Peyer's patch (tissue), 4 donors: ENCODE data around the gene ROBO1. TPM values are rescaled to one million over a fixed set of nuclear protein-coding genes. Genes with fewer than 3 reads are reported as not detected.

Experiments used
- DNase-seq, 3 donors: peaks; one replicate each; pipeline ENCODE4 v3.0.0-alpha.2; 2017 to 2019
- H3K27ac ChIP-seq, 4 donors: fragments of 200-600 bp; sonication (generic); one replicate each; pipeline ENCODE4 v1.5.1; 2016 to 2019
- H3K27me3 ChIP-seq, 2 donors: fragments of 200-600 bp; sonication (generic); one replicate each; pipeline ENCODE4 v1.5.1; 2019
- H3K36me3 ChIP-seq, 3 donors: fragments of 200-600 bp; sonication (generic); one replicate each; pipeline ENCODE4 v1.5.1; 2016 to 2019
- H3K4me1 ChIP-seq, 4 donors: fragments of 200-600 bp; sonication (generic); one replicate each; pipeline ENCODE4 v1.5.1; 2016 to 2019
- H3K4me3 ChIP-seq, 4 donors: fragments of 200-600 bp; sonication (generic); 1 replicate in 3 of 4; 2 replicates in 1 of 4; pipeline ENCODE4 v1.5.1; 2016 to 2019; ENCODE audit warnings: mild to moderate bottlenecking in 1 of 4
- H3K9me3 ChIP-seq, 4 donors: fragments of 200-600 bp; sonication (generic); one replicate each; pipeline ENCODE4 v1.5.1; 2016 to 2019; ENCODE audit warnings: mild to moderate bottlenecking in 1 of 4
- CTCF ChIP-seq, 6 experiments: fragments of 450-650 bp in 4 of 6; fragments of 200-600 bp in 2 of 6; sonication (generic) in 1 of 6; IDR thresholded peaks; one replicate each; pipeline ENCODE4 v1.5.1; 2017 to 2019; ENCODE audit warnings: antibody characterized with exemption in 6 of 6, mild to moderate bottlenecking in 3 of 6, moderate library complexity in 1 of 6
- POLR2A ChIP-seq, 2 donors: fragments of 450-650 bp; IDR thresholded peaks; one replicate each; pipeline ENCODE4 v1.5.1; 2017; ENCODE audit warnings: antibody characterized with exemption in 2 of 2, mild to moderate bottlenecking in 2 of 2, moderate library complexity in 2 of 2
- total RNA-seq, 4 donors: library from RNA; depleted of rRNA; stranded (reverse); fragments of >200 nt; gene quantifications; one replicate each; pipeline ENCODE4 v1.1.0, GENCODE V29; 2016

ROBO1 gene
- total RNA-seq, 4 donors from 2014 or later = 9.5 to 41.3 (median 24.2) TPM

GRCh38 chr3:79167651-79168416 is 600.0 kb downstream of the ROBO1 start:
- no peaks in the 10 kb centered on the region for H3K27me3 ChIP-seq
- H3K4me3 ChIP-seq = no peak overlapping the region
- no peaks in the 10 kb centered on the region for H3K36me3 ChIP-seq
- H3K9me3 ChIP-seq = no peaks in the 10 kb centered on the region
- TF ChIP-seq POLR2A (IDR thresholded peaks at IDR 0.05) (no peak), CTCF (IDR thresholded peaks at IDR 0.05) (no peak)
- DNase-seq = no peak
- no peak overlapping the region for H3K27ac ChIP-seq
- no peaks in the 10 kb centered on the region for H3K4me1 ChIP-seq

GRCh38 chr3:79162653-79163052 is 605.1 kb downstream of the ROBO1 start:
- Histone ChIP-seq H3K27ac (no peak overlapping the region), H3K9me3 (no peaks in the 10 kb centered on the region), H3K36me3 (no peaks in the 10 kb centered on the region), H3K27me3 (no peaks in the 10 kb centered on the region), H3K4me1 (no peaks in the 10 kb centered on the region), H3K4me3 (no peak overlapping the region)
- DNase-seq = no peak
- TF ChIP-seq CTCF (IDR thresholded peaks at IDR 0.05) = no peak
- no peak for TF ChIP-seq POLR2A (IDR thresholded peaks at IDR 0.05)

- H3K4me3 ChIP-seq = no peak overlapping the region
- H3K27ac ChIP-seq = no peak overlapping the region
- no peaks in the 10 kb centered on the region for H3K4me1 ChIP-seq
- H3K9me3 ChIP-seq = no peaks in the 10 kb centered on the region
- no peaks in the 10 kb centered on the region for H3K27me3 ChIP-seq
- no peaks in the 10 kb centered on the region for H3K36me3 ChIP-seq
- no peak for TF ChIP-seq POLR2A (IDR thresholded peaks at IDR 0.05)
- no peak for TF ChIP-seq CTCF (IDR thresholded peaks at IDR 0.05)
- DNase-seq = no peak
These were observed 605.9 kb downstream of the ROBO1 start for GRCh38 chr3:79161941-79162340.

GRCh38 chr3:79160421-79160820 is 607.4 kb downstream of the ROBO1 start:
- no peaks in the 10 kb centered on the region for H3K27me3 ChIP-seq
- TF ChIP-seq CTCF (IDR thresholded peaks at IDR 0.05) = no peak
- TF ChIP-seq POLR2A (IDR thresholded peaks at IDR 0.05) = no peak

GRCh38 chr3:79159736-79160135 is 608.1 kb downstream of the ROBO1 start:
- Histone ChIP-seq H3K9me3 (no peaks in the 10 kb centered on the region), H3K27ac (no peak overlapping the region), H3K4me1 (no peaks in the 10 kb centered on the region), H3K4me3 (no peak overlapping the region), H3K27me3 (no peaks in the 10 kb centered on the region), H3K36me3 (no peaks in the 10 kb centered on the region)
- DNase-seq = no peak
- no peak for TF ChIP-seq CTCF (IDR thresholded peaks at IDR 0.05)
- TF ChIP-seq POLR2A (IDR thresholded peaks at IDR 0.05) = no peak

More at GRCh38 chr3:79160421-79160820, 607.4 kb downstream of the ROBO1 start:
- no peak for DNase-seq
- H3K27ac ChIP-seq = no peak overlapping the region
- H3K9me3 ChIP-seq = no peaks in the 10 kb centered on the region
- H3K36me3 ChIP-seq = no peaks in the 10 kb centered on the region
- H3K4me1 ChIP-seq = no peaks in the 10 kb centered on the region
- no peak overlapping the region for H3K4me3 ChIP-seq
